ENCODE results near the gene VGF. TPM values are rescaled to one million over a fixed set of nuclear protein-coding genes. Genes with fewer than 3 reads are reported as not detected.

Gene VGF
- total and polyA plus RNA-seq, 2 donors (not counting 3 experiments of a cell fraction or from before 2014, with no cell fraction given), result 0.03 TPM; not detected in 1

DNA sequence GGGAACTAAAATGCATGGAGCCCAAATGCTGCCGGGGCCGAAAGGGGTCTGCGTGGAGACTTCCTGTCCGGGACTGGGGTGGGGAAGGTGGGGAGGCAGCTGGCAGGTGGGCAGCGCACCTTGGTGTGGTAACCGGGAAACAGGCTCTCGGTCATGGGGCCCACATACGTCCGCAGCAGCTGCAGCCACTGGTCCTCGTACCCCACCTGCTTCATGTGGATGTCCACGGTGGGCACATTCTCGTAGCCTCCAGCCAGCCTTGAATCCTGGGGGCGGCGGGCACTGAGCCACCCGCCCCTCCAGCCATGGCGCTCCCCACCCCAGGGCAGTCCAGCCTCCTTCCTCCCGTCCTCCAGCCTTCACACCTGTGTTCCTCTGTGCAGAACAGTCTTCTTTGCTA lies 42.1 kb upstream of the VGF start:
- CTCF ChIA-PET, result interaction anchor here (1.3 to 1.7 kb wide), 2 partner anchors 9 to 15 kb away, joined by 3 to 6 read pairs; no protein-coding TSS in a partner anchor

More for the DNA sequence above, 42.1 kb upstream of the VGF start:
- no peak for TF ChIP-seq GATA2 (IDR thresholded peaks at IDR 0.05; ENCODE audit: insufficient read depth, insufficient read length, low read depth, low read length)
- no peak for TF ChIP-seq POLR2A (IDR thresholded peaks at IDR 0.05; ENCODE audit: low read depth, low read length)
- TF ChIP-seq, protein P1, sequence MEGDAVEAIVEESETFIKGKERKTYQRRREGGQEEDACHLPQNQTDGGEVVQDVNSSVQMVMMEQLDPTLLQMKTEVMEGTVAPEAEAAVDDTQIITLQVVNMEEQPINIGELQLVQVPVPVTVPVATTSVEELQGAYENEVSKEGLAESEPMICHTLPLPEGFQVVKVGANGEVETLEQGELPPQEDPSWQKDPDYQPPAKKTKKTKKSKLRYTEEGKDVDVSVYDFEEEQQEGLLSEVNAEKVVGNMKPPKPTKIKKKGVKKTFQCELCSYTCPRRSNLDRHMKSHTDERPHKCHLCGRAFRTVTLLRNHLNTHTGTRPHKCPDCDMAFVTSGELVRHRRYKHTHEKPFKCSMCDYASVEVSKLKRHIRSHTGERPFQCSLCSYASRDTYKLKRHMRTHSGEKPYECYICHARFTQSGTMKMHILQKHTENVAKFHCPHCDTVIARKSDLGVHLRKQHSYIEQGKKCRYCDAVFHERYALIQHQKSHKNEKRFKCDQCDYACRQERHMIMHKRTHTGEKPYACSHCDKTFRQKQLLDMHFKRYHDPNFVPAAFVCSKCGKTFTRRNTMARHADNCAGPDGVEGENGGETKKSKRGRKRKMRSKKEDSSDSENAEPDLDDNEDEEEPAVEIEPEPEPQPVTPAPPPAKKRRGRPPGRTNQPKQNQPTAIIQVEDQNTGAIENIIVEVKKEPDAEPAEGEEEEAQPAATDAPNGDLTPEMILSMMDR (IDR thresholded peaks at IDR 0.05; ENCODE audit: extremely low read depth in 1 of 2, insufficient read depth in 1 of 2, low read depth in 1 of 2, low read length in 2 of 2), result no peak
- TF ChIP-seq, protein P2, sequence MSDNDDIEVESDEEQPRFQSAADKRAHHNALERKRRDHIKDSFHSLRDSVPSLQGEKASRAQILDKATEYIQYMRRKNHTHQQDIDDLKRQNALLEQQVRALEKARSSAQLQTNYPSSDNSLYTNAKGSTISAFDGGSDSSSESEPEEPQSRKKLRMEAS (IDR thresholded peaks at IDR 0.05; ENCODE audit: insufficient read depth, insufficient read length), result no peak
- TF ChIP-seq JUN (IDR thresholded peaks at IDR 0.05; ENCODE audit: borderline replicate concordance, insufficient read depth, insufficient read length, low read depth), result no peak
- TF ChIP-seq POLR2AphosphoS5 (IDR thresholded peaks at IDR 0.05; ENCODE audit: insufficient read depth, low read depth, low read length), result no peak
- TF ChIP-seq FOS (IDR thresholded peaks at IDR 0.05; ENCODE audit: borderline replicate concordance, insufficient read depth, low read length), result no peak
- no peak for TF ChIP-seq MYC (IDR thresholded peaks at IDR 0.05; ENCODE audit: low read depth, low read length)
- TF ChIP-seq EZH2 (IDR thresholded peaks at IDR 0.05; ENCODE audit: borderline replicate concordance, low read depth, low read length, severe bottlenecking), result no peak
- no peak for FAIRE-seq
- H3K4me1 ChIP-seq (ENCODE audit: control insufficient read depth, extremely low read depth, insufficient read depth, low read length), result no peaks in the 10 kb centered on the region
- H4K20me1 ChIP-seq (replicated peaks; ENCODE audit: control insufficient read depth, extremely low read depth, insufficient read depth, low read length), result no peaks in the 10 kb centered on the region
- H3K27ac ChIP-seq (ENCODE audit: insufficient read depth, low read depth, low read length), result no peak overlapping the region
- peaks cover 6 to 10% of the 10 kb centered on the region in 2 experiments for H3K27me3 ChIP-seq (ENCODE audit: control insufficient read depth in 2 of 2, insufficient read depth in 2 of 2, low read length in 2 of 2)
- dilution Hi-C loops (cut with MboI; ENCODE audit: extremely low pct_ligation_motif_present, low sequenced_read_pairs) (no loop called here), intact Hi-C loops (cut with micrococcal nuclease) (no loop called here)
- no peaks in the 10 kb centered on the region for H3K9me3 ChIP-seq (replicated peaks; ENCODE audit: control insufficient read depth, insufficient read depth, low read length)
- H3K79me2 ChIP-seq (ENCODE audit: control insufficient read depth, insufficient read depth, low read length), result no peaks in the 10 kb centered on the region
- no peaks in the 10 kb centered on the region for H3K9me1 ChIP-seq (replicated peaks; ENCODE audit: control insufficient read depth, extremely low read depth, insufficient read depth, low read length)
- H3K4me2 ChIP-seq (ENCODE audit: insufficient read depth, low read length), result no peak overlapping the region
- BruUV-seq (replicated peaks), result no TSS peak
- POLR2A ChIA-PET, result no interaction called here
- no peak overlapping the region for H3K9ac ChIP-seq (replicated peaks; ENCODE audit: extremely low read depth, insufficient read depth, low read length)
- peaks cover 11 to 32% of the 10 kb centered on the region in 2 experiments for H3K36me3 ChIP-seq (ENCODE audit: control insufficient read depth in 2 of 2, extremely low read depth in 1 of 2, insufficient read depth in 2 of 2, low read length in 2 of 2)
- DNase-seq (ENCODE audit: low read depth, low spot score), result no peak
- no peak overlapping the region for H3K4me3 ChIP-seq (replicated peaks in 1 of 3; ENCODE audit: insufficient read depth in 1 of 3, low read depth in 1 of 3, low read length in 3 of 3)
- H2AFZ ChIP-seq (ENCODE audit: low read depth, low read length), result no peak overlapping the region

Measured in endothelial cell of umbilical vein (primary cell).